ENCODE data around the gene C19orf38. TPM values are rescaled to one million over a fixed set of nuclear protein-coding genes. Genes with fewer than 3 reads are reported as not detected.
"Not testable (repeated sequence)": the region's sequence is repeated elsewhere in the genome, so short reads cannot be mapped to it uniquely, and the experiment has no call there.

Gene C19orf38
- total and polyA plus RNA-seq, 8 donors: 0.92 to 2.2 (median 1.2) TPM; not detected in 3

GRCh38 chr19:10868872-10869547 is 20.8 kb downstream of the C19orf38 start:
- WGBS, 5 donors: 86 to 95% (median 88%) methylated on average over 10 of the region's 10 CpGs
- H3K9me3 ChIP-seq: no peaks in the 10 kb centered on the region
- H3K4me1 ChIP-seq: peaks cover 16 to 37% (median 29%) of the 10 kb centered on the region in 4 donors
- no peak for TF ChIP-seq CTCF (IDR thresholded peaks at IDR 0.05)
- no peak for TF ChIP-seq EP300 (IDR thresholded peaks at IDR 0.05)
- TF ChIP-seq POLR2AphosphoS5 (IDR thresholded peaks at IDR 0.05): no peak
- no peak for TF ChIP-seq POLR2A (IDR thresholded peaks at IDR 0.05)
- no peaks in the 10 kb centered on the region for H3K36me3 ChIP-seq
- intact Hi-C loops (cut with DNase I; ENCODE audit: low total_unique reads): no loop called here
- no peak overlapping the region for H3K4me3 ChIP-seq
- no peaks in the 10 kb centered on the region for H3K27me3 ChIP-seq
- DNase-seq: no peak
- H3K27ac ChIP-seq: no peak overlapping the region

GRCh38 chr19:10869872-10870311 is 21.7 kb downstream of the C19orf38 start:
- peak overlapping the region in 2 of 5 donors; percentile 80 to 82 for H3K27ac ChIP-seq
- H3K4me3 ChIP-seq: not testable (repeated sequence)

GRCh38 chr19:10870501-10870954 is 22.3 kb downstream of the C19orf38 start:
- Histone ChIP-seq H3K36me3 (no peaks in the 10 kb centered on the region), H3K4me1 (peaks cover 8 to 32% (median 31%) of the 10 kb centered on the region in 4 donors), H3K27me3 (no peaks in the 10 kb centered on the region), H3K4me3 (peak overlapping the region; percentile 43 to 51 (median 46)), H3K27ac (peak overlapping the region; percentile 80 to 86 (median 82)), H3K9me3 (no peaks in the 10 kb centered on the region)
- WGBS, 5 donors: 1 to 3% (median 2%) methylated on average over 16 to 22 of the region's 22 CpGs
- no peak for DNase-seq
- TF ChIP-seq POLR2A (IDR thresholded peaks at IDR 0.05): no peak
- TF ChIP-seq POLR2AphosphoS5 (IDR thresholded peaks at IDR 0.05): no peak
- TF ChIP-seq CTCF (IDR thresholded peaks at IDR 0.05): no peak
- no peak for TF ChIP-seq EP300 (IDR thresholded peaks at IDR 0.05)
- intact Hi-C loops (cut with DNase I; ENCODE audit: low total_unique reads): loop anchor here (10.0 kb wide), 1 partner anchor 54 kb away; the partner anchor contains the start of genes TIMM29 and YIPF2

More at GRCh38 chr19:10869872-10870311, 21.7 kb downstream of the C19orf38 start:
- intact Hi-C loops (cut with DNase I; ENCODE audit: low total_unique reads): loop anchor here (10.0 kb wide), 1 partner anchor 55 kb away; the partner anchor contains the start of genes TIMM29 and YIPF2
- not testable (repeated sequence) for H3K36me3 ChIP-seq, H3K27me3 ChIP-seq, H3K9me3 ChIP-seq
- peak in 1 of 2 donors; percentile 35 for DNase-seq
- 91 to 96% (median 92%) methylated on average over 11 of the region's 11 CpGs for WGBS, 5 donors
- H3K4me1 ChIP-seq: peaks cover 8 to 30% (median 28%) of the 10 kb centered on the region in 4 donors

- H3K36me3 ChIP-seq: no peaks in the 10 kb centered on the region
- peak; percentile 100 for DNase-seq
- TF ChIP-seq POLR2AphosphoS5 (IDR thresholded peaks at IDR 0.05): peak in 2 of 3 donors; percentile 11 to 76
- no peak for TF ChIP-seq POLR2A (IDR thresholded peaks at IDR 0.05)
- TF ChIP-seq CTCF (IDR thresholded peaks at IDR 0.05): peak in 5 of 7 experiments; percentile 13 to 88 (median 49)
- peak within 1 kb of the TSS; percentile 83 to 89 (median 86) for H3K4me3 ChIP-seq
- WGBS, 5 donors: 0 to 1% (median 1%) methylated on average over 21 to 95 of the region's 99 CpGs; no CpG with 5 or more reads in 1 of the 5 donors
- intact Hi-C loops (cut with DNase I; ENCODE audit: low total_unique reads): loop anchor here (10.0 kb wide), 1 partner anchor 54 kb away; the partner anchor contains the start of genes TIMM29 and YIPF2
- peak within 1 kb of the TSS; percentile 82 to 91 (median 83) for H3K27ac ChIP-seq
- peaks cover 8 to 38% (median 35%) of the 10 kb centered on the region in 4 donors for H3K4me1 ChIP-seq
- no peaks in the 10 kb centered on the region for H3K27me3 ChIP-seq
- H3K9me3 ChIP-seq: no peaks in the 10 kb centered on the region
Observed at GRCh38 chr19:10870955-10871603, 22.9 kb downstream of the C19orf38 start, which contains the start of gene CARM1. Gene CARM1 (plus strand): TSS chr19:10871553. CDS start chr19:10871703, 150 bp downstream.
